Natural killer cell (primary cell): ENCODE results near the gene LTA. TPM values are rescaled to one million over a fixed set of nuclear protein-coding genes. Genes with fewer than 3 reads are reported as not detected.

Experiments used
- ATAC-seq, 3 donors: fragments of 150-1000 bp in 2 of 3; fragments of 200-7000 bp in 1 of 3; cut with Tn5 transposase; 1 replicate in 1 of 3; 2 replicates in 2 of 3; pipeline ENCODE4 v1.10.0; 2021; ENCODE audit warnings: mild to moderate bottlenecking in 2 of 3, moderate library complexity in 2 of 3
- DNase-seq, 2 donors: peaks; one replicate each; pipeline versions ENCODE4 v3.0.0 to v3.0.0-alpha.2; 2013 to 2021; ENCODE audit warnings: mixed read lengths in 1 of 2
- H3K27ac ChIP-seq: one replicate; pipeline ENCODE4 v1.5.1; 2013; ENCODE audit warnings: mild to moderate bottlenecking, low read length
- H3K27me3 ChIP-seq: one replicate; pipeline ENCODE4 v1.6.1; 2013; ENCODE audit warnings: low read length; ENCODE audit not compliant: control insufficient read depth, insufficient read depth
- H3K36me3 ChIP-seq: one replicate; pipeline ENCODE4 v1.6.1; 2013; ENCODE audit warnings: low read length; ENCODE audit not compliant: control insufficient read depth, insufficient read depth
- H3K4me1 ChIP-seq: one replicate; pipeline ENCODE4 v1.6.1; 2013; ENCODE audit warnings: low read length; ENCODE audit not compliant: control insufficient read depth, insufficient read depth
- H3K4me3 ChIP-seq: one replicate; pipeline ENCODE4 v1.5.1; 2013; ENCODE audit warnings: low read length
- H3K9me3 ChIP-seq: one replicate; pipeline ENCODE4 v1.6.1; 2013; ENCODE audit warnings: low read length; ENCODE audit not compliant: control insufficient read depth, insufficient read depth
- H3K27ac Mint-ChIP-seq, 2 donors: one replicate each; pipeline ENCODE4 v1.8.0; 2022; ENCODE audit warnings: mild to moderate bottlenecking in 2 of 2, mixed read lengths in 2 of 2, moderate library complexity in 1 of 2
- H3K27me3 Mint-ChIP-seq, 2 donors: one replicate each; pipeline ENCODE4 v1.8.0; 2022; ENCODE audit warnings: low read depth in 2 of 2, mixed read lengths in 2 of 2
- H3K36me3 Mint-ChIP-seq: one replicate; pipeline ENCODE4 v1.8.0; 2022; ENCODE audit warnings: mixed read lengths
- H3K4me1 Mint-ChIP-seq, 2 donors: one replicate each; pipeline ENCODE4 v1.8.0; 2022; ENCODE audit warnings: mixed read lengths in 2 of 2
- H3K4me3 Mint-ChIP-seq: one replicate; pipeline ENCODE4 v1.8.0; 2022; ENCODE audit warnings: mild to moderate bottlenecking, moderate library complexity, mixed read lengths
- H3K9me3 Mint-ChIP-seq, 2 donors: one replicate each; pipeline ENCODE4 v1.8.0; 2022; ENCODE audit warnings: mixed read lengths in 2 of 2
- WGBS: methylation state at CpG from one replicate; pipeline ENCODE4 v1.1.7; 2013; ENCODE audit warnings: missing lambda C conversion rate; ENCODE audit not compliant: insufficient coverage; 5-methylcytosine and 5-hydroxymethylcytosine counted together
- intact Hi-C: fragments of 100-400 bp; cut with micrococcal nuclease; formaldehyde crosslinking; loops from one replicate; pipeline ENCODE4 v1.14.2; 2022
- total RNA-seq, 4 donors: library from RNA; stranded (reverse); fragments of 120-200 nt in 1 of 4; gene quantifications; one replicate each; pipeline versions ENCODE4 v1.2.3 to v1.2.4, GENCODE V29; 2013 to 2022
- TF ChIP-seq, protein P1 (sequence below): fragments of 200-600 bp; IDR thresholded peaks from one replicate; pipeline ENCODE4 v1.8.0; 2022; ENCODE audit warnings: antibody characterized with exemption

LTA gene
- total RNA-seq, 3 donors from 2014 or later (not counting 1 experiment from before 2014, with no cell fraction given): 7.6 to 13.1 (median 8.7) TPM

DNA sequence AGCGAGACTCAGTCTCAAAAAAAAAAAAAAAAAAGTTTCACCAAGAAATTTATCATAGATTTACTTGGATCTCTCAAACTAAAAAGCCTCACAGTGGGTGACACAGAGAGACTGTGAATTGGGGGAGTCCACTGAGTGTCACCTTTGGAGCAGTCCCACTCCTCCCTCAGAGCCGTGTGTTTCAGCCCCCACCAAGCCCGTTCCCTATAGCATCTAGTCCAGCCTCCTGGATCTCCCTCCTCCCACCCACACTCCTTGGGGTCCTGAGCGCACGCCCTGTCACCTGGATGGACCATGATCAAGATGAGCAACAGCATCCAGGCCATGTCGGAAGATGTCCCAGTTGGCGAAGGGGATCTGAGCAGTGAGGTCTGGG, 20.3 kb downstream of the LTA start:
- peak overlapping the region; percentile 49 for H3K4me3 ChIP-seq
- DNase-seq (peak in 1 of 2 donors; percentile 31), ATAC-seq (peak; percentile 27 to 52 (median 48))
- H3K9me3 ChIP-seq: no peaks in the 10 kb centered on the region
- intact Hi-C loops: no loop called here
- H3K4me3 Mint-ChIP-seq: peak overlapping the region; percentile 84
- peaks cover 88% of the 10 kb centered on the region for H3K4me1 ChIP-seq
- peak overlapping the region; percentile 85 to 93 for H3K27ac Mint-ChIP-seq
- no peaks in the 10 kb centered on the region for H3K27me3 ChIP-seq
- H3K36me3 ChIP-seq: peaks cover 3% of the 10 kb centered on the region
- no peaks in the 10 kb centered on the region for H3K9me3 Mint-ChIP-seq
- peak overlapping the region; percentile 82 for H3K27ac ChIP-seq
- no peaks in the 10 kb centered on the region for H3K36me3 Mint-ChIP-seq
- TF ChIP-seq, protein P1, sequence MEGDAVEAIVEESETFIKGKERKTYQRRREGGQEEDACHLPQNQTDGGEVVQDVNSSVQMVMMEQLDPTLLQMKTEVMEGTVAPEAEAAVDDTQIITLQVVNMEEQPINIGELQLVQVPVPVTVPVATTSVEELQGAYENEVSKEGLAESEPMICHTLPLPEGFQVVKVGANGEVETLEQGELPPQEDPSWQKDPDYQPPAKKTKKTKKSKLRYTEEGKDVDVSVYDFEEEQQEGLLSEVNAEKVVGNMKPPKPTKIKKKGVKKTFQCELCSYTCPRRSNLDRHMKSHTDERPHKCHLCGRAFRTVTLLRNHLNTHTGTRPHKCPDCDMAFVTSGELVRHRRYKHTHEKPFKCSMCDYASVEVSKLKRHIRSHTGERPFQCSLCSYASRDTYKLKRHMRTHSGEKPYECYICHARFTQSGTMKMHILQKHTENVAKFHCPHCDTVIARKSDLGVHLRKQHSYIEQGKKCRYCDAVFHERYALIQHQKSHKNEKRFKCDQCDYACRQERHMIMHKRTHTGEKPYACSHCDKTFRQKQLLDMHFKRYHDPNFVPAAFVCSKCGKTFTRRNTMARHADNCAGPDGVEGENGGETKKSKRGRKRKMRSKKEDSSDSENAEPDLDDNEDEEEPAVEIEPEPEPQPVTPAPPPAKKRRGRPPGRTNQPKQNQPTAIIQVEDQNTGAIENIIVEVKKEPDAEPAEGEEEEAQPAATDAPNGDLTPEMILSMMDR: no peak
- H3K4me1 Mint-ChIP-seq: peaks cover 41 to 69% of the 10 kb centered on the region in 2 donors
- 51% methylated on average over 6 of the region's 7 CpGs for WGBS
- no peaks in the 10 kb centered on the region for H3K27me3 Mint-ChIP-seq

GRCh38 chr6:31597006-31597405, 24.9 kb downstream of the LTA start:
- no peak overlapping the region for H3K27ac ChIP-seq
- ATAC-seq (peak; percentile 57 to 73 (median 58)), DNase-seq (peak in 1 of 2 donors; percentile 86)
- H3K27me3 ChIP-seq: no peaks in the 10 kb centered on the region
- H3K4me1 ChIP-seq: peaks cover 54% of the 10 kb centered on the region
- TF ChIP-seq, protein P1: peak; percentile 75
- H3K36me3 Mint-ChIP-seq: no peaks in the 10 kb centered on the region
- intact Hi-C loops: loop anchor here (1.0 kb wide), 2 partner anchors 16 to 103 kb away; no protein-coding TSS in a partner anchor
- no peaks in the 10 kb centered on the region for H3K27me3 Mint-ChIP-seq
- no peaks in the 10 kb centered on the region for H3K9me3 Mint-ChIP-seq
- peaks cover 23 to 44% of the 10 kb centered on the region in 2 donors for H3K4me1 Mint-ChIP-seq
- H3K4me3 ChIP-seq: no peak overlapping the region
- H3K4me3 Mint-ChIP-seq: peak overlapping the region; percentile 60
- 5% methylated on average over 2 of the region's 2 CpGs for WGBS
- H3K27ac Mint-ChIP-seq: peak overlapping the region; percentile 58 to 82
- no peaks in the 10 kb centered on the region for H3K36me3 ChIP-seq
- no peaks in the 10 kb centered on the region for H3K9me3 ChIP-seq

DNA sequence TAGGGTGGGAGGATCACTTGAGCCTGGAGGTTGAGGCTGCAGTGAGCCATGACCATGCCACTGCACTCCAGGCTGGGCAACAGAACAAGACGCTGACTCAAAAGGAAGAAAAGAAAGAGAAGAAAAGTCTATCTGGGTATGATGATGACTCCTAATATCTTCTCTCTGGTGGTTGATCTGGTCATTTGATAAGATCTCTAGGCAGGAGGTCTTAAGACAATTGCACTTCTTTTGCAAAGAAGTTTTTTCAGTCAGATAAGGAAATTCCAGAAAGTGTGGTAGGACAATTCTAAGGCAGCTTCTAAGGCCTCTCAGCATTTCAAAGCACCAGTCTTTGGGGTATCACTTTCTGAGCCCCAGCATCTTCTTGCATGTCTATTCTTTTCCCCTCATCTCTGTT, 35.2 kb downstream of the LTA start:
- WGBS: 100% methylated on average over 1 of the region's 1 CpG
- H3K27me3 Mint-ChIP-seq: no peaks in the 10 kb centered on the region
- Histone ChIP-seq H3K9me3 (no peaks in the 10 kb centered on the region), H3K27me3 (no peaks in the 10 kb centered on the region), H3K27ac (no peak overlapping the region), H3K36me3 (no peaks in the 10 kb centered on the region), H3K4me1 (no peaks in the 10 kb centered on the region), H3K4me3 (no peak overlapping the region)
- DNase-seq (no peak), ATAC-seq (no peak)
- H3K4me3 Mint-ChIP-seq: no peak overlapping the region
- intact Hi-C loops: no loop called here
- peaks cover 0 to 4% of the 10 kb centered on the region in 2 donors for H3K4me1 Mint-ChIP-seq
- TF ChIP-seq, protein P1: no peak
- H3K9me3 Mint-ChIP-seq: no peaks in the 10 kb centered on the region
- no peaks in the 10 kb centered on the region for H3K36me3 Mint-ChIP-seq
- no peak overlapping the region for H3K27ac Mint-ChIP-seq
